GM12878 (cell line): ENCODE results near the gene SLC36A2.

Experiments
- BCL11A ChIP-seq: IDR thresholded peaks from 2 replicates; pipeline ENCODE4 v1.6.1; 2011; ENCODE audit warnings: low read depth, low read length
- CBX3 ChIP-seq: fragments of 200-600 bp; sonication (generic); IDR thresholded peaks from 2 replicates; pipeline ENCODE4 v1.6.1; 2016; ENCODE audit warnings: low read depth, borderline replicate concordance
- CEBPB ChIP-seq, 2 experiments: fragments of 150-350 bp in 1 of 2; IDR thresholded peaks; 2 replicates each; pipeline ENCODE4 v1.6.1; 2012 to 2014; ENCODE audit warnings: low read depth in 2 of 2, low read length in 2 of 2, borderline replicate concordance in 1 of 2, inconsistent platforms in 1 of 2
- CTCF ChIP-seq, 3 experiments: IDR thresholded peaks in 2 of 3; conservative IDR thresholded peaks in 1 of 3; 2 replicates each; pipeline ENCODE4 v1.5.1; 2011; ENCODE audit warnings: low read depth in 3 of 3, low read length in 3 of 3, mild to moderate bottlenecking in 3 of 3, control low read depth in 2 of 3, moderate library complexity in 2 of 3, inconsistent platforms in 1 of 3, mixed read lengths in 1 of 3; ENCODE audit not compliant: control insufficient read depth in 2 of 3, insufficient read depth in 1 of 3; ENCODE audit errors: extremely low read depth in 1 of 3
- JUND ChIP-seq: IDR thresholded peaks from 2 replicates; pipeline ENCODE4 v1.6.1; 2012; ENCODE audit warnings: low read depth, mild to moderate bottlenecking, low read length, improper control_type of control experiment, moderate library complexity
- LARP7 ChIP-seq: fragments of 450-650 bp; IDR thresholded peaks from 2 replicates; pipeline ENCODE4 v1.6.1; 2017; ENCODE audit warnings: mild to moderate bottlenecking
- MLLT1 ChIP-seq: fragments of 450-650 bp; IDR thresholded peaks from 2 replicates; pipeline ENCODE4 v1.6.1; 2016; ENCODE audit warnings: mild to moderate bottlenecking
- MYB ChIP-seq: fragments of 150-350 bp; IDR thresholded peaks from 2 replicates; pipeline ENCODE4 v1.6.1; 2014; ENCODE audit warnings: mild to moderate bottlenecking, low read depth, low read length, borderline replicate concordance
- REST ChIP-seq: IDR thresholded peaks from 2 replicates; pipeline ENCODE4 v1.6.1; 2012; ENCODE audit warnings: mild to moderate bottlenecking, low read depth, low read length
- USF1 ChIP-seq: IDR thresholded peaks from 2 replicates; pipeline ENCODE4 v1.6.1; 2011; ENCODE audit warnings: borderline replicate concordance, low read depth, mild to moderate bottlenecking, moderate library complexity, mixed read lengths, low read length; ENCODE audit not compliant: insufficient read depth; ENCODE audit errors: extremely low read length
- YY1 ChIP-seq: IDR thresholded peaks from 2 replicates; pipeline ENCODE4 v1.6.1; 2011; ENCODE audit warnings: low read depth, mild to moderate bottlenecking, low read length
- ZNF274 ChIP-seq: IDR thresholded peaks from one replicate; pipeline ENCODE4 v1.8.0; 2011; ENCODE audit not compliant: insufficient read length, insufficient read depth
- ZNF687 ChIP-seq: fragments of 450-650 bp; IDR thresholded peaks from 2 replicates; pipeline ENCODE4 v1.6.1; 2017; ENCODE audit warnings: mild to moderate bottlenecking, moderate library complexity

- no peak for TF ChIP-seq ZNF274
- no peak for TF ChIP-seq USF1
- no peak for TF ChIP-seq BCL11A
- no peak for TF ChIP-seq ZNF687
- no peak for TF ChIP-seq CTCF (IDR thresholded peaks at IDR 0.05 in 2 of 3, conservative IDR thresholded peaks at IDR 0.05 in 1 of 3; ENCODE audit: control insufficient read depth in 2 of 3, extremely low read depth in 1 of 3, insufficient read depth in 1 of 3, low read depth in 3 of 3, low read length in 3 of 3)
- TF ChIP-seq REST = no peak
- TF ChIP-seq CBX3 = no peak
- no peak for TF ChIP-seq LARP7
- TF ChIP-seq YY1 = no peak
- no peak for TF ChIP-seq CEBPB (IDR thresholded peaks at IDR 0.05; ENCODE audit: borderline replicate concordance in 1 of 2, low read depth in 2 of 2, low read length in 2 of 2)
- no peak for TF ChIP-seq MLLT1
- no peak for TF ChIP-seq MYB
- TF ChIP-seq JUND = no peak
These were observed 61.7 kb downstream of the SLC36A2 start for GRCh38 chr5:151285683-151286082.
